SK-N-MC (cell line): Measurements from ENCODE around the gene CATSPERZ.

Source experiments
- EZH2 ChIP-seq: fragments of 200-600 bp; sonication (generic); IDR thresholded peaks from one replicate; pipeline ENCODE4 v1.6.1; 2017; ENCODE audit warnings: antibody characterized with exemption
- FOXP2 ChIP-seq: optimal IDR thresholded peaks from 2 replicates; pipeline ENCODE3; 2011; ENCODE audit warnings: mild to moderate bottlenecking, moderate library complexity; ENCODE audit not compliant: insufficient read depth; ENCODE audit errors: extremely low read length, control extremely low read depth
- POLR2AphosphoS5 ChIP-seq: IDR thresholded peaks from 2 replicates; pipeline ENCODE4 v1.6.1; 2012; ENCODE audit warnings: mild to moderate bottlenecking, low read depth, low read length, borderline replicate concordance

DNA sequence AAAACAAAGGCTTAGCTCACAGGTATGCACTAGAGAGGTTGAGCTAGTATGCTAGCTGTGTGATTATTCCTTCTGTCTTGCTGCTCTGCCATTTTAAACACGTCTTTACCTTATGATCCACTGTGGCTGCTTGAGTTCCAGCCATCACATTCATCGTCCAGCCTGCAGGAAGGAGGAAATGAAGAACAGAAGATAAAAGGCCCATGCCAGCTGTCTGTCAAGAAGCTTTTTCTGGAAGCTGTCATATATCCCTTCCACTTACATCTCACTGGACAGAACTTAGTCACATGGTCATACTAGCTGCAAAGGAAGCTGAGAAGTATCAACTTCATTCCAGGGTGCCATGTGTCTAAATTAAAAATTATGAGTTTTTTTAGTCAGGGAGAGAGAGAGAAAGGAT, 27.2 kb downstream of the CATSPERZ start:
- TF ChIP-seq EZH2 (no peak), POLR2AphosphoS5 (no peak), FOXP2 (no peak)
